Fibroblast of the aortic adventitia (primary cell): Measurements from ENCODE around the gene VPS18. TPM values are rescaled to one million over a fixed set of nuclear protein-coding genes. Genes with fewer than 3 reads are reported as not detected.
A peak's percentile ranks its signal among the peaks of the same experiment; 100 is the strongest.

Source experiments
- DNase-seq: peaks from one replicate; pipeline ENCODE4 v3.0.0-alpha.2; 2010; ENCODE audit warnings: low read depth
- H3K4me3 ChIP-seq: 2 replicates; pipeline ENCODE4 v1.5.1; 2011; ENCODE audit warnings: low read depth, mild to moderate bottlenecking, control low read depth, low read length, moderate library complexity
- total RNA-seq: library from RNA; depleted of rRNA; stranded (reverse); fragments of >200 nt; gene quantifications from 2 replicates; pipeline ENCODE4 v1.2.3, GENCODE V29; 2012; ENCODE audit warnings: low replicate concordance
- TF ChIP-seq, protein P1 (sequence below): IDR thresholded peaks from 2 replicates; pipeline ENCODE4 v1.5.1; 2011; ENCODE audit warnings: mild to moderate bottlenecking, low read length, control low read depth, inconsistent platforms; ENCODE audit not compliant: insufficient read depth

The VPS18 gene
- total RNA-seq, 1 donor, result 32.2 TPM

GRCh38 chr15:40869686-40870085, 24.6 kb upstream of the VPS18 start:
- no peak for DNase-seq
- no peak overlapping the region for H3K4me3 ChIP-seq
- TF ChIP-seq, protein P1, sequence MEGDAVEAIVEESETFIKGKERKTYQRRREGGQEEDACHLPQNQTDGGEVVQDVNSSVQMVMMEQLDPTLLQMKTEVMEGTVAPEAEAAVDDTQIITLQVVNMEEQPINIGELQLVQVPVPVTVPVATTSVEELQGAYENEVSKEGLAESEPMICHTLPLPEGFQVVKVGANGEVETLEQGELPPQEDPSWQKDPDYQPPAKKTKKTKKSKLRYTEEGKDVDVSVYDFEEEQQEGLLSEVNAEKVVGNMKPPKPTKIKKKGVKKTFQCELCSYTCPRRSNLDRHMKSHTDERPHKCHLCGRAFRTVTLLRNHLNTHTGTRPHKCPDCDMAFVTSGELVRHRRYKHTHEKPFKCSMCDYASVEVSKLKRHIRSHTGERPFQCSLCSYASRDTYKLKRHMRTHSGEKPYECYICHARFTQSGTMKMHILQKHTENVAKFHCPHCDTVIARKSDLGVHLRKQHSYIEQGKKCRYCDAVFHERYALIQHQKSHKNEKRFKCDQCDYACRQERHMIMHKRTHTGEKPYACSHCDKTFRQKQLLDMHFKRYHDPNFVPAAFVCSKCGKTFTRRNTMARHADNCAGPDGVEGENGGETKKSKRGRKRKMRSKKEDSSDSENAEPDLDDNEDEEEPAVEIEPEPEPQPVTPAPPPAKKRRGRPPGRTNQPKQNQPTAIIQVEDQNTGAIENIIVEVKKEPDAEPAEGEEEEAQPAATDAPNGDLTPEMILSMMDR, result no peak

DNA sequence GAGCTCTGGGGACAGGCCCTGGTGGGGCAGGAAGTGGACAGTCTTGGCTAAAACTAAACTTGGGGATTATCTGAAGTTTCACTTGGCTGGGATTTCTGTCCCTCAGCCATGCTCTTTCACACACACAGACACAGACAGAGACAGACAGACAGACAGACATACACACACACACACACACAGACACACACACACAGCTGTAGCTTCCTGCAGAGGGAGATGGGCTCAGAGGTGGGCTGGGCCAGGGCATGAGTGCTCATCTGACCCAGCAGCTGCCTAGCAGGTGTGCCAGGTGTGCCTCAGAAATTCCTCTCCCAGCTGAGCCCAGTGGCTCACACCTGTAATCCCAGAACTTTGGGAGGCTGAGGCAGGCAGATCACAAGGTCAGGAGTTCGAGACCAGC, 23.5 kb upstream of the VPS18 start:
- no peak overlapping the region for H3K4me3 ChIP-seq
- TF ChIP-seq, protein P1, result no peak

DNA sequence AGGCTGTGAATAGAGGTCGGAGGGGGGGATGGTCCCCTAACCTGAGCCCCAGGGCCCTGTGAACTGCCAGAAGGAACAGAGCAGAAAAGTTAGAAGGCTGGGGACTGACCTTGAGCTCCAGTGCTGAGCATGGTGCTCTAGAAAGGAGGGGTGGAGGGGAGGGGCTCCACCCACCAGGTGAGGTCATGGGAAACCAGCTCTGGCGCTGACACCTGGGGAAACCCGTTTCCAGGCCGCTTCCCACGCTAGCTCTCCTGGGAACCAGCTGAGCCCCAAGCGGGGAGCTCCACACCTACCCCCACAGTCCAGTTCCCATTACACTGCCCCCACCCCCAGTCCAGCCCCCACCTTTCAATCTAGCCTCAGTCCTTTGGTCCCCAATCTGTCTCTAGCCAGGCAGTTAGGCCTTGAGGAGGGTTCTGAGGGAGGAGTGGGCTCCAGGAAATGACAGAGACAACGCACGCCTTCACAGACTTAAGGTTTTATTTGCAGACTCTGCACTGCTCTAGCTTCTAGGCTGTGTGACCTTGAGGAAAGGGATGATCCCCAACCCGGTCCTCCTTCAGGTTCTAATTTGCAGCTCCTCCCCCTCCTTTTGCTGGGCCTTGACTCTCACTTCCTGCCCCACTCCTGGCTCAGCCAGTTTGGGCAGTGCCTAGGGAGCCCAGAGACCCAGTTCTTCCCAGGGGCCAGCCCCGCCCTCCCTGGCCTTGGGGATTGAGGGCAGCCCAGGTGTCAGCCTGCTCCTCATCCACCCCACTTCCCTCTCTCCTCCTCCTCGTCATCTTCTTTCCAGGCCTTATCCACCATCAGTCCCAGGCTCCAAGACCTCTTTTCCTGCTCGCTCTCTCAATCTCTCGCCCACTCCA, 22.3 kb upstream of the VPS18 start:
- no peak overlapping the region for H3K4me3 ChIP-seq
- TF ChIP-seq, protein P1, result no peak
- DNase-seq, result no peak

More for the DNA sequence above, 23.5 kb upstream of the VPS18 start:
- no peak for DNase-seq

DNA sequence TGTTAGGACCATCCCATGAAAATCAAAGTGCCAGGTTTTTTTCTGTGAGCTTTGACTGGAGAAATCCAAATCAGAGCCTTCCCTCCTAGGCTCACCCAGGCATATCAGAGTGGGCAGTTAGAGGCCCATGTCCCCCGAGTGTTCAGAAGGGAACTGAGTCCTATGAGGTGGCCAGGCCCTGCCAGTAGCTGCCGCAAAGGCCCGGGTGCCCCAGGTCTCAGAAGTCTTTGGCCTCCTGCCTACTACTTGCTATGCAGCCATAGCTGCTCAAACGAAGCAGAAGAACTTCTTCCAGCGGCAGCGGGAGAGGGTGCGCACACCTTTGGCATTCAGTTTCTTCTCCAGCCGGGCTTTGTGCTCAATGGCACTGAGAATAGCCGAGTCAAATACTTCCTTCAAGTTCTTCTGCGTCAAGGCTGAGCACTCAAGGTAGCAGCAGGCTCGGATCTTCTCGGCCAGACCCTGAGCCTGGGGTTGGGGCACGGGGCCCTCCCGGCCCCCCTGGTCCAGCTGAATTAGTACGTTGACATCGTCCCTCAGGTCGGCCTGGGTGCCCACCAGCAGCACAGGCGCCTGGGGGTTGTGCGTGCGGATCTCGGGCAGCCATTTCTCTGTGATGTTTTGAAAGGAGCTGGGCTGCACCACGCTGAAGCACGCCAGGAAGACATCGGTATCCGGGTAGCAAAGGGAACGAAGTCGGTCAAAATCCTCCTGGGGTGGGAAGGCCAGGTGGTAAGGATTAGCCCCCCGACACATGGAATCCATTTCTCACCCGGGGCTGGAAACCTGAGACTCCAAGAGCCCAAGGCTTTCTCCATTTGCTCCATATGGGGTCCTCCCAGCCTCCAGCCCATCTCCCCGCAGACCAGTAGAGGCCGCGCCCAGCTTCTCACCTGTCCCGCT, 21.2 kb upstream of the VPS18 start:
- TF ChIP-seq, protein P1, result no peak
- no peak for DNase-seq
- H3K4me3 ChIP-seq, result peak overlapping the region; percentile 59

DNA sequence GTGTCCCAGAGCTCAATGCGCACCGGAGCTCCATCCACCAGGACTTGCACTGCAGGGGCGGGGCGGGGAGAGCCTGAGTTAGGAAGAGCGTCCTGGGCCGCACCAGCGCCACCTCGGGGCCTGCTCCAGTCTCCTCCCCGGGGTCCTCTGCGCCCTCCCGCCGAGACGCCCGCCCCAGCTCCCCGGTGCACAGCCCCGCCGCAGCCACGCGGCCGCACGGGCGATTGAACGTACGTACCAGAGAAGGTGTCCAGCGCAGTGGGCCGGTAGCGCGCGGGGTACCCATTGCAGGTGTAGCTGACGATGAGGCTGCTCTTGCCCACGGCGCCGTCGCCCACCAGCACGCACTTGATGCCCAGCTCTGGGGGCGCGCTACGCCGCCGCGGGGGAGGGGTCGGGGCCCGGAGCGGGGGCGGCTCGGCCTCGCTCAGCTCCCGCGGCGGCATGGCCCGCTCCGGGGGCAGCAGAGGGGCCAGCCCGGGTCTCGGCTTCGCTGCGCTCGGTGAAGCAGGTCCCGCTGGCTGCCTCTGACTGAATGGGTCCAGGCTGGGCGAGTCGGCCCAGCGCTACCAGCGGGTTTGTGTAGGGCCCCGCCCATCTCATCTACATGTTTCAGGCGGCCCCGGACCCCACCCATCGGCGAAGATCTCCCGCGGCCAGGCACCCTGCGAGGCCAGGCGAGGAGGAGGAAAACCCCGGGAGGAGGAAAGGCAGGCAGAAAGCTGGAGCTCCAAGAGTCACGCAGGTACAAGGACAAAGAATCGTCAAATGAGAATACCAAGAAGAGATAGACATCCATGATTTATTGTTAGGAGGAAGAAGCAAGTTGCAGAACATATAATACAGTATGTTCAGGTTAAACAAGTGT, 20.3 kb upstream of the VPS18 start, which contains the start of gene RHOV:
Gene RHOV (minus strand): TSS at position 541 of the 868 bp plus-strand sequence. CDS start 95 bp downstream, at position 446.
- TF ChIP-seq, protein P1, result peak; percentile 26
- DNase-seq, result no peak
- H3K4me3 ChIP-seq, result peak within 1 kb of the TSS; percentile 59
